HG03460 (cell line): Measurements from ENCODE around the gene AK2.
"Not testable (repeated sequence)": the region's sequence is repeated elsewhere in the genome, so short reads cannot be mapped to it uniquely, and the experiment has no call there.

Experiments
- ATAC-seq: cut with Tn5 transposase; IDR thresholded peaks from one replicate; pipeline ENCODE4 v1.9.1; 2021; ENCODE audit not compliant: unreplicated experiment

Gene AK2

DNA sequence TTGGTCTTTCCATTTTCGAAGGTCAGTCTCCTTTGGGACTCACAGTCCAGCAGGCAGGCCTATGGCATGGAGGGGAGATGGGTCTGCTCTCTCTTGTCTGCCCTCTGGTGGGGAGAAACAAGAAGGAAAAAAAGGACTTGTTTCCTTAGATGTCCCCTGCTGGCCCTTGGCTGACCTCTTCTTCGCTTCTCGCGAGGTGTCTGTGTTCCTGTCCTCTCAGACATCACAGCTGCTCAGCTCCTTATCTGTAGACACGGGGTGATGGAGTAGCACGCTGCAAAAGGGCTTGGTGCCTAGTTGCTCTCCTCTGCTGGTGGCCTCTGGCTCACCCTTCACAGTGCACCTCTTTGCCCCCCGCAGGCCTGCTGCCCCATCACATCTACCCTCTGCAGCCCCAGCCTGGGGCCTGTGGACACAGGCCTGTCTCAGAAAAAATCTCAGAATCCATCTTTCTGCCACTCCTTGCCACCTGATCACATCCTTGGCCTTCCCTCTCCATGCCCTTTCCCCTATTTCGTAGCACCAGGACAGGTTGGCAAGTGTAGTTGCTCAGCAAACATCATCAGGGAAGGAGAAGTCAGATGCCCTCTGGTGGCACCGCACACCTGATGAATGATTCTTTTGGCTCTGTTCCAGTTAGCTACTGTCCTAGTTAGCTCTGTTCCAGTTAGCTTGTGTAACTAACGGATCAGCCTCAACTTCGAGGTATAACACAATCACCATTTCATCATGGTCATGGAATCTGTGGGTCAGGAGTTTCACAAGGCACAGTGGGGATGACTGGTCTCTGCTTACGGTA is 18.7 kb upstream of the AK2 start:
- no peak for ATAC-seq

DNA sequence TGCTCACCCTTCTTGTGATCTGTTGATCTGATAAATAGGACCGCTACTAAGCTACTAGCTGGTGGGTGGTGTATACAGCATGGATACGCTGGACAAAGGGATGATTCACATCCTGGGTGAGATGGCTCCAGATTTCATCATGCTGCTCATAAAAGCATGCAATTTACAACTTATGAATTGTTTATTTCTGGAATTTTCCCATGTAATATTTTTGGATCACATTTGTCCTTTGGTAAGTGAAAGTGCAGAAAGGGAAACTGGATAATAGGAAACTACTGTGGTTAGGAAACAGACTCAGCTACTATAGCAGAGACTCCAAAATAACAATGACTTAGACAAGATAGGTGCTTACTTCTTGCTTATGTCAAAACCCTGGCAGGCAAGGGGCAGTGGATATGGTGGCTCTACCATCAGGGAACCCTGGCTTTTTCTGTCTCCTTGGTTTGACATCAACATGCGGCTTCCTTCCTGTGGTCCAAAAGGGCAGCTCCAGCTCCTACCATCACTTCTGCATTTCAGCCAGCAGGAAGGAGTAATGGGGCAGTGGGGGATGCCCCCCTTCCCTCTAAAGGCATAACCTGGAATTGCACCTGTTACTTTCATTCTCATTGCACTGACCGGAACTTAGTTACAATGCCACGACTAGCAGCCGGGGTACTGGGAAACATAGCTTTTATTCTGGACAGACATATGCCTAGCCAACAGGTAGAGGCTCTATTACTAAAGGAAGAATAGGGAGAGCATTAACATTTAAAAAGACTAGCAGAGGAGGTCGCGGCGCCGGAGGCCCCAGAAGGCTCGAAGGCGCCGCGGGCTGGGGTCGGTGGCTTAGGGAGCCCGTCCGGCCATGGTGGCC is 13.8 kb upstream of the AK2 start:
- ATAC-seq, result no peak

DNA sequence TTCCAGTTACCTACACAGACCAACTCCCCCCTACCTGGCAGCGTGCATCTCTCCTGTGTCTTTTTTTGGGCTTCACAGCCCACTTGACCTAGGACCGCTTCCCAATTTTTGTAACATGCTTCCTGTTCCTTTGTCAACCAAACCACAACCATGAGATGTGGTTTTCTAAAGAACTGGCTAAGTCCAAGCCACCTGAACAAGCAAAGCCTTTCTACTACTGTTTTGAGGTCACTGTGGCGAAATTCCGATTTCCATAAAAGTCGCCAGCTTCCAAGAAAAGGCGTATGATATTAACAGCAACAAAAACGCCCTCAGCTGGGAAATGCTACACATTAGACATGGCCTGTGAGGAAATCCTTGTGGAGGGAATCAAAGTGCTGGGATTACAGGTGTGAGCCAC is 12.7 kb upstream of the AK2 start:
- ATAC-seq, result no peak

DNA sequence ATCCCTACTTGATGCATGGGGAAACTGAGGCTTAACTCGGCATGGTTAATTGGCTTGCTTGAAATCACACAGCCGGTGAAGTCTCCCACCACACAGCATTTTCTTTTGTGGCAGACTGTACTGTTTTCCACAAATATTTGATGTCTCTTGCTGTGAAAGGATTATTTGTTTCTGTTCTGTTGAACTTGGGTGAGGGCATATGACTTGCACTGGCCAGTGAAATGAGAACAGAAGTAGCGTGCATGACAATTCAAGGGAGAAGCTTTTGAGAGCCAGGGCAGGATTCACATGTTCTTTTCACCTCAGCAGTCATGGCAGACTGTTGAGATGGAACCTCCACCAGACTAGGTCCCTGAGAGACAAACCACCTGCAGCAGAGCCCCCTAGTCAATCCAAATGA is 11.7 kb upstream of the AK2 start:
- no peak for ATAC-seq

DNA sequence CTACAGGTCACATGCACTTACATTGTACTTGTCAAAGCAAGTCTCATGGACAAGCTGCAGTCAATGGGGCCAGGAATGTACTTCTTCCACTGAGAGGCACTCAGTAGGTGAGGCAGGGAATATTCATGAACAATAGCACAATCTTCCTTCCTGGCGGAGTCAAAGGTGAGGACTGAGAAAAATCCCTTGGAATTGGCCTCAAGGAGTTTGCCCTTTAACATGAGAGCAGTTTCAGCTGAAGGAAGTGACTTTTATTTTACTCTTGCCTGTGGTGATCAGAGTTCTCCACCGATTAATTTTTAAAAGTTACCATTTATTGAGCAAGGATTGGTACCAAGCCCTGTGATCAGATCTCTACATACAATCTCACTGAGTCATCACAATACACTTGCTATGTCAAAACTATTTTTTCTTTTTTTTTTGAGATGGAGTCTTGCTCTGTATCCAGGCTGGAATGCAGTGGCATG is 11.2 kb upstream of the AK2 start:
- ATAC-seq, result no peak

DNA sequence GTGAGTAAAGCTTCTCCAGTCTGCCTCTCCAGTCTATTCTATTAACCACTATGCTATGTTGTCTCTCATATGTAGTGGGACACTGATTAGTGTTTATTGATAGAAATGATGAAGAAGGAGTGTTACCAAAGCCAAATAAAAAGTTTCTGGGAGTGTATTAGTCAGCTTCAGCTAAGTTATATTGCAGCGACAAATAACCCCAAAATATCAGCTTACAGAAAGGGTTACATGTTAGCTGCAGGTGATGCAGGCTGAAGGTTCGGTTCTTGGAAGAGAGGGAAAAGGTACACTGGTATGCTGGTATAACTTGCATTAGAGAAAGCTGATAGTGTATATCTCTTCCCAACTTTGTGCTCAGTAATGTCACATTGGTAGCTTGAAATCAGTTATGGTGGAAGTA is 10.6 kb upstream of the AK2 start:
- ATAC-seq, result no peak

DNA sequence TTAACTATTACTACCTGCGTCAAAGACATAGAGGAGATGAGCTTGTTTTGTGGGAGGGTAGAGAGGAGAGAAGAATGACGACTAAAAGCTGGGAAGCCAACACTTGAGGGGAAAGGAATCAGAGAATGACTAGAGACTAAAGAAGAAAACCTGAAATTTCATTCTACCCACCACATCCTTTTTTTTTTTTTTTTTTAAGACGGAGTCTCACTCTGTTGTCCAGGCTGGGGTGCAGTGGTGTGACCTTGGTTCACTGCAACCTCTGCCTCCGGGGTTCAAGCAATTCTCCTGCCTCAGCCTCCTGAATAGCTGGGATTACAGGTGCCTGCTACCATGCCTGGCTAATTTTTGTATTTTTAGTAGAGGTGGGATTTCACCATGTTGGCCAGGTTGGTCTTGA is 9.6 kb upstream of the AK2 start:
- ATAC-seq, result not testable (repeated sequence)

DNA sequence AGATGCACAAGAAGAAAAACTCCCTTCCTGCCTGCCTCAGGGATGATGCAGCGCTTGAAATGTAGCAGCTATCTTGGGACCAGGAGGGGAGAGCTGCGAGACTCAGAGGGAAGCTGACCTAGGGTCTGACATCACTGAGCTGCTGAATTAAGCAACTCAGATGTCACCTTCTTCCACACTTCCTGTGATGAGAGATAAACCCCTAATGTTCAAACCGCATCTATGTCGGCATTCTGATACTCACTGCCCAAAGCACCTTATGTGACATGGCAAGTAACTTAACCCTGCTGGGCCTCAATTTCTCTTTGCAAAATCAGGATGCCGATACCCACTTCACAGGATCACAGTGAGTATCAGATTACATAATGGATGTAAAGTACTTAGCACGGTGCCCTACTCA is 9.1 kb upstream of the AK2 start:
- ATAC-seq, result no peak

DNA sequence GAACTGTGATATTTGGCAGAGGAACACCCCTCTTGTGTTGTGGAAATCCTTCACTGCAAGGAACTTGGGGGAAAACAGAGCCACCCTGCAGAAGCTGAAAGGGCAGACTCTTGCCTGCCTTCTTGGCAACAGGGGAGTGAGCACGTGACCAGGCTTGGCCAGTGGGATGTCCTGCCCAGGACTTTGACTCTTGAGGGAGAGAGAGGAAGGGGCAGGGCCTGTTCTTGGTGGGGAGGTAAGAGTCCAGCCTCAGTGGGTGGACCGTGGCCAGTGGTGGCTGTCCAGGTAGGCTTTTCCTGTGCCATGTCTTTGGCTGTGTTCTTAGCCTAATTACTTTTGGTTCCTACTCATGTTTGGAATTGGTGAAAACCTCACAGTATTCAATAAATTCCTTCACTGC is 8.6 kb upstream of the AK2 start:
- no peak for ATAC-seq

DNA sequence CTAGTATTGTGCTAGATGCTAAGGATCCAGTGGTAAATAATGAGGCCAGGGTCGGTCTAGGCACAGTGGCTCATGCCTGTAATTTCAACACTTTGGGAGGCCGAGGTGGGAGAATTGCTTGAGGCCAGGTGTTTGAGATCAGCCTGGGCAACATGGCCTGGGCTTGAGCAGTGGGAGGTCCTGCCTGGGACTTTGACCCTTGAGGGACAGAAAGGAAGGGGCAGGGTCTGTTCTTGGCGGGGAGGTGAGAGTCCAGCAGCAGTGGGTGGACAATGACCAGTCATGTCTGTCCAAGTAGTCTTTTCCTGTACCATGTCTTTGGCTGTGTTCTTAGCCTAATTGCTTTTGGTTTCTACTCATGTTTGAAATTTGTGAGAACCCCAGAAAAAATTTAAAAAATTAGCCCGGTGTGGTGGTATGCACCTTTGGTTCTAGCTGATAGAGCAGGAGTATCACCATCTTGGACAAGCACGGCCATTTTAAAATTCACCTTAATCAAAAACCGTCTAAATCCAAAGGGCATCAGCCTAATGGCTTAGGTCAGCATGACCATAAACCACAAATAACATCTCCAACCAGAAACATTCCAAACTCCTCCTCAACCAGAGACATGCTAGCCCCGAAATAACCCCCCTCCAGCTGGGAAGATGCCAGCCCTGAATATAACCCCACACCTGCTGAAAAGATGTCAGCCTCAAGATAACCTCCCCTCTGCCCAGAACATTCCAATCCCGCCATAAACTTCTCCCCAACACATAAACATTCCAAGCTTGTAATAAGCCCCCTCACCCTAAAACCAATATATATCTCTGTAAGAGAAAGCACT is 6.8 kb upstream of the AK2 start:
- ATAC-seq, result no peak

DNA sequence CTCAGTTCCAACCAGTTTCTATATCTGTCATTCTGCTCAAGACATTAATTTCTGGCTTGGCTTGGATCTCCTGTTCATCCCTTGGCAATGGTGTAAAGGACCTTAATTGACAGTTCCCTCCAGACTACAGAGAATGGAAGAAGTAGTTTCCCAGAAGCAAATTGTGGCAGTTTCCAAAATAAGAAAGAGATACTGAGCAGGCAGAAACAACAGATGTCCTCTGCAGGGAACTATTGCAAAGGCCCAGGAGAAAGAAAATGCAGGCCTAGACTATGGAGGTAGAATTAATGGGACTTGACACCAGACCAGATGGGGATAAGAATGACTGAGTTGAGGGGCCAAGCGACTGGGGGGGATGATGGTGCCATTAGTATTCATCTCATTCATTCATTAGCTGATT is 6.1 kb upstream of the AK2 start:
- ATAC-seq, result no peak

DNA sequence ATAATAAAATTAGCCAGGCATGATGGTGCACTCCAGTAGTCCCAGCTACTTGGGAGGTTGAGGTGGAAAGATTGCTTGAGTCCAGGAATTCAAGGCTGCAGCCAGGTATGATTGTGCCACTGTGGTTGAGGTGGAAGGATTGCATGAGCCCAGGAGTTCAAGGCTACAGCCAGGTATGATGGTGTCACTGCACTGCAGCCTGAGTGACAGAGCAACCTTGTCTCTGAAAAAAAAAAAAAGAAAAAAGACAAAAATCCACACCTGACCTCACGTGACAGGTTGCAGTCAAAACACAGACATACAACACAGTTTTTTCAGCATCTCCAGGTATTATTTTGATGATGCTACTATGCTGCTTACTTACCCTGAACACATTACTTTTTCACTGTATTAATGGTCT is 4.3 kb upstream of the AK2 start:
- no peak for ATAC-seq

DNA sequence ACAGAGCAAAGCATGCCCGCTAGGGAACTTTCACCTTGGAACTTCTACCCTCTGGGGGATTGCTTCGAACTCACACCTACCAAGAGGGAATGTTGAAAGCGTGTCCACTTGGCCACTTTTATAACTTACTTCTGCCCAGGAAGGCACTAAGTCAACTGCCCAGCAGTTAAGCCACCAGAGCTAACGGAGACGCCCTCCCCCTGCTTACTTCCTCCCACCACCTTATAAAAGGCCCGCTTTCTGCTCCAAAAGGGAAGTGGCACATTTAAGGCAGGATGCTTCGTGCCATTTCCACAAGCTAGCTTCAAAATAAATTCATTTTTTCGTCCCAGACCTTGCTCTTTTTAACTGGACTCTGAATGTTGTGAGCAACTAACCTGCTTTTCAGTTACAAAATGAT is 3.2 kb upstream of the AK2 start:
- no peak for ATAC-seq

DNA sequence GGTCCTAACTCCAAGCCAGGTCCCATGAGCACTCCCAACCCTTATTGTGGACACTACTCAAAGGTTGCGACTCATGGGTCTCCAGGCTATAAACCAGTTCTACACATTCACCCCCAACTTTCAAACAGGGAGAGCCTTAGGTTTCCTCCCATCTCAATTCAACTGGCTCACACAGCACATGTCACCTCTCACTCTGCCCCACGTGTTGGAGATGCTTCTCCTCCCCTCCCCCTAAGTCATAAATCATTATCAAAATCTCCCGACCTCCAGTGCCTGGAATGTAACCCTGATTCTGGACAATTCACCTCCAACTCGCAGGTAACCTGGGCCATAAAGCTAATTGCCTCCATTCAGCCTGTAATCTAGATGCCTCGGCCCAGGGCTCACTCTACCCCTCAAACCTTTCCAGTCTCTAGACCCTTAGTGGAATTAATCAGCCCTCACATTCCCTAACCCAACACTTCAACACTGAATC is 595 bp downstream of the AK2 start:
- ATAC-seq, result no peak

DNA sequence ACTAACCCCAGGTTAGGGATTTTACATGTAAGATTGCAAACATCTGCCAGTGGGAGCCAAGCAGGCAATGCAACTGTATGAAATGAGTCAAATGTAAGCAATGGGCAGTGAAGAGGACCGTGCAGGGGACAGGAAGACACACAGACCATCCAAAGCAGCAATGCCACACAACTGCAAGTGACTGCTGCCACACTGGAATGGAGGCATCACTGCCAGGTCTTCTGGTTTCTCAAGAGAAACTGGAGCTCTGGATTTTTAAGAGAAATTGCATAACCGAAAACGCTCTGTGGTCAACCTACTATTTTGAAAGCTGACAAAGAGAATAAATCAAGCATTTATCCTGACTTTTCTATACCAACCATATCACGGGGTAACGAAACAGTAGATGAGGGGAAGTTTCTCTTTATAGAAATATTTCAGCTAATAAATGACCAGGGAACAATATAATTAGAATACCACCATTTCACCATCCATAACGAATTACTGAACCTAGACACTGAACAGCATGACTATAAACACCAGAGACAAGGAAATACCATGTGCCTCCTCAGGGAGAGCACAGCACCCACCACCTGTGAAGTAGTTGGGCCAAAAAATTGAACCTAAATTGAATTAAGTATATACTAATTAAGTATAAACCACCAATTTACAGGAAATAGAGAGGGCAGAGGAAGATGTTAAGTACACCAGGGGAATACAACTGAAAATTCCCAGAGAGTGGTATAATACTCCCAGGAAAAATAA is 4.4 kb downstream of the AK2 start:
- ATAC-seq, result no peak

DNA sequence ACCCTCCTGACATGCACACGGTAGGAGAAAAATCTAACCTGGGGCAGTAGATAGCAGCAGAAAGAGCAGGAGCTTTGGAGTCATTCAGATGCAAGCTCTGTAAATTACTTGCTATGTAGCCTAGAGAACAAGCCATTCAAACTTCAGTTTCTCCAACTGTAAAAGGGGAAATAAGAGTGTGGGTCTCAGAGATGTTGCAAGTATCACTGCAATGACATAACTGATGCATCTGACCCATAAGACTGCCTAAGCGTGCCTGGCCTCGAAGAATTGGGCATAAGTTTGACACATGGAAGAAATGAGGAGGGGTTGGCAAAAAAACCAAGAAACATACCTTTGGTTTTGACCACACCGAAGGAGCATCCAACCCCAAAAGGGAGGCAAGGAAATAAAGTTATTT is 5.2 kb downstream of the AK2 start:
- no peak for ATAC-seq

DNA sequence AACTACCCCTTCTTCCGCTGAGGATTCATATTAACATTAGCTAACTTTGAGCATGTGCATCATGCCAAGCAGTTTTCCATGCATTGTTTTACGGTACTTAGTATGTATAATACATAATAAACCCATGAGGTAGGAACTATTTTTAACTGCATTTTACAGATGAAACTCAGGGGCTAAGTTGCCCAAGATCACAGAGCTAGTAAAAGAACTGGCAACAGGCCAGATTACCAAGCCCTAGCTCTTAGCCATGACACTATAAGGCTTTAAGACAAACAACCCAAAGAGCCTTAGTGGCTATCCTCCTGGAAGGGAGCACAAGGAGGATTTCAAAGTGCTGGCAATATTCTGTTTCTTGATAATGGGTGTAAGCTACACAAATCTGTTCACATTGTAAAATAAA is 6.1 kb downstream of the AK2 start:
- ATAC-seq, result no peak

DNA sequence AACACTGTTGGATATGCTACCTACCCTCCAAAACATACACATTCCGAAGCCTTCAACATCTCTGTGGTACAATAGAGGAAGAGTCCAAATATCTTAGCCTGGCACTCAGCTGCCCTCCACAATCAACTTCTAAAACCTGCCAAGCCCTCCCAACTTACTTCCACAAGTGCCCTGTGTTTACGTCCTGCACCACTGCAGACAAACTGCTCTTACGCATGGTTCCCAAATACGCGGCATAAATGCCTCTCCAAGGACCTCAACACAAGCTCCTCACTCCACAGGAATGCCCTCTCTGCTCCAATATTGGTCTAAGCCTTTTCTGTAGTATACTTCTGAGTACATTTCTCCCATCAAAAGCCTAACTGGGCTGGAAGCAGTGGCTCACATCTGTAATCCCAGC is 6.8 kb downstream of the AK2 start:
- ATAC-seq, result no peak

DNA sequence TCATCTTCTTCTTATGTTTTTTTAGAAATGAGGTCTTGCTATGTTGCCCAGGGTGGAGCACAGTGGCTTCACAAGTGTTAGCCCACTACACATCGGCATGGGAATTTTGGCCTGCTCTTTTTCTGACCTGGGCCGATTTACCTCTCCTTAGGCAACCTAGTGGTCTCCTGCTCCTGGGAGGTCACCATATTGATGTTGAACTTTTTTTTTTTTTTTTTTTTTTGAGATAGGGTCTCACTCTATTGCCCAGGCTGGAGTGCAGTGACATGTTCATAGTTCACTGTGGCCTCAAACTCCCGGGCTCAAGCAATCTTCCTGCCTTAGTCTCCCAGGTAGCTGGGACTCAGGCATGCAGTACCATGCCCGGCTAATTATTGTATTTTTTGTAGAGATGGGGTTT is 7.5 kb downstream of the AK2 start:
- no peak for ATAC-seq

DNA sequence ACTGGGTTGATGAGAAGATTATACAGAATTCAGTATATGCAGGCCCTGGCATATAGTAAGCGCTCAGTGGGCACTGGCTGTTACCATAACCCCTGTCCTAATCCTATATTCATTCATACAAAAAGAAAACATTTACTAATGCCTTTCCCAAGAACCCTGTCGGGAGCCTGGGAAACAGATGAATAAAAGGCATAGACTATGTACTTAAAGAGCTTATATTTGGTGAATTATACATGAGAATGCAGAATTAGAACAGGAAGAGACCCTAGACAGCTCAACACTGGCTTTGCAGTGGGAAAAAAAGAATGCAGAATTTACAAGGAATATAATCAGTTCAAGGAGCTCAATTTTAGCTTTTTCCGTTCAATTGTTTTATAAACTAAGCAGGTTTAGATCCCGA is 10.9 kb downstream of the AK2 start:
- no peak for ATAC-seq

DNA sequence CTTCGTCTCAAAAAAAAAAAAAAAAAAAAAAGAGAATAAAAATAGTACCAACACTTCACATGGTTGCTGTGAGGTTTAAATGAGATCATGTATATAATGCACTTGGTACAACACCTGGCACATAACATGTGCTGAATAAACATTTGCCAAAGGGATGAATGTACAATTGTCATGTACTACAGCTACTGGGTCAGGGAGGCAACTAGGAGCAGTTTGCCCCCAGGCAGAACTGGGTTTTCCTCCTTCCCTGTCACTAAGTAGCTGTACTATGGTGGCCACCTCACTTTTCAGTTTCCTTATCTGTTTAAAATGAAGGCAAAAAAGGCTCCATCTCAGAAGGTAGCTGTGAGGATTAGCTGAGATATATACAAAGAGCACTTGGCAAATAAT is 11.5 kb downstream of the AK2 start:
- no peak for ATAC-seq
